Heart left ventricle (tissue), 16 donors: ENCODE results near the gene OXCT1. TPM values are rescaled to one million over a fixed set of nuclear protein-coding genes. Genes with fewer than 3 reads are reported as not detected.

Experiments used
- ATAC-seq, 4 donors: fragments of 200-7000 bp; cut with Tn5 transposase; one replicate each; pipeline ENCODE4 v1.9.1; 2020 to 2022; ENCODE audit warnings: moderate library complexity in 4 of 4, mild to moderate bottlenecking in 3 of 4, moderate number of reproducible peaks in 1 of 4
- DNase-seq, 5 donors: peaks; one replicate each; pipeline ENCODE4 v3.0.0-alpha.2; 2020
- H3K27ac ChIP-seq, 12 donors: fragments of 200-600 bp; sonication (generic) in 4 of 12; one replicate each; pipeline versions ENCODE4 v1.5.0 to v1.8.0; 2016 to 2022; ENCODE audit warnings: mild to moderate bottlenecking in 2 of 12
- H3K27me3 ChIP-seq, 9 donors: fragments of 200-600 bp; sonication (generic) in 2 of 9; one replicate each; pipeline versions ENCODE4 v1.5.1 to v1.8.0; 2016 to 2022; ENCODE audit warnings: mild to moderate bottlenecking in 3 of 9
- H3K36me3 ChIP-seq, 9 donors: fragments of 200-600 bp; sonication (generic) in 2 of 9; one replicate each; pipeline versions ENCODE4 v1.5.0 to v1.8.0; 2018 to 2022; ENCODE audit warnings: mild to moderate bottlenecking in 2 of 9
- H3K4me1 ChIP-seq, 12 donors: fragments of 200-600 bp; sonication (generic) in 4 of 12; one replicate each; pipeline versions ENCODE4 v1.5.0 to v1.8.0; 2016 to 2022; ENCODE audit warnings: mild to moderate bottlenecking in 3 of 12
- H3K4me3 ChIP-seq, 12 donors: fragments of 200-600 bp; sonication (generic) in 4 of 12; one replicate each; pipeline versions ENCODE4 v1.5.0 to v1.8.0; 2017 to 2022; ENCODE audit warnings: mild to moderate bottlenecking in 9 of 12, moderate library complexity in 4 of 12
- H3K9me3 ChIP-seq, 12 donors: fragments of 200-600 bp; sonication (generic) in 4 of 12; one replicate each; pipeline versions ENCODE4 v1.5.0 to v1.8.0; 2016 to 2022; ENCODE audit warnings: mild to moderate bottlenecking in 1 of 12
- POLR2A ChIP-seq, 2 donors: fragments of 450-650 bp; IDR thresholded peaks; one replicate each; pipeline ENCODE4 v1.6.1; 2017; ENCODE audit warnings: antibody characterized with exemption in 2 of 2, mild to moderate bottlenecking in 2 of 2, moderate library complexity in 2 of 2
- WGBS, 4 donors: extraction: QIAGEN DNeasy Blood & Tissue Kit in 2 of 4; methylation state at CpG; one replicate each; pipeline versions ENCODE4 v1.1.5 to v1.1.7; 2013 to 2018; 5-methylcytosine and 5-hydroxymethylcytosine counted together
- intact Hi-C, 10 donors: fragments of 100-400 bp; cut with DNase I; formaldehyde crosslinking; loops; one replicate each; pipeline versions ENCODE4 v1.11.1 to v1.14.2; 2022
- polyA plus RNA-seq, 2 donors: library from polyadenylated mRNA; stranded (reverse); fragments of 200-250 nt; gene quantifications; one replicate each; pipeline ENCODE4 v1.2.3, GENCODE V29; 2013
- total RNA-seq, 9 donors: library from RNA; depleted of rRNA in 2 of 9; stranded (reverse); fragments of >200 nt in 2 of 9; fragmentation: NEBNext Ultra II Directional in 3 of 9; extraction: Animal tissue kit (Norgen Biotek cat#: 25700) in 3 of 9; gene quantifications; one replicate each; pipeline versions ENCODE4 v1.1.0 to v1.2.4, GENCODE V29; 2016 to 2023
- TF ChIP-seq, protein P1 (sequence below), 12 donors: fragments of 200-600 bp; sonication (generic) in 4 of 12; IDR thresholded peaks; one replicate each; pipeline versions ENCODE4 v1.5.0 to v1.8.0; 2018 to 2022; ENCODE audit warnings: antibody characterized with exemption in 12 of 12, mild to moderate bottlenecking in 5 of 12
- donor health status: ischemic (EF 13 %, LVEDD 7.1; RV severe dilation, severe dysfunction).
- donor health status: healthy with polysubstance abuse.
- donor health status: DM: no; HTN: yes; CAD: no.
- donor health status: DM: no; HTN: no; CAD: no.
- donor health status: ischemic (EF 25% LVEDD 6.9; RV normal size, moderate dysfunction).
- donor health status: ischemic (EF 25% LVEDD 5.7; RV mildly dilated, moderate dysfunction).
- donor health status: healthy.
- donor health status: DM: yes; HTN: yes; CAD: no.
- donor health status: ischemic (EF 35%, LVEDD 5.7; RV mildly dilated, moderate dysfunction).
- donor health status: nonischemic (EF 11% LVEDD 7.7; RV severe dilation, severe dysfunction).
- donor health status: DM: yes; HTN: yes; CAD: no.
- donor health status: PGD.
- donor health status: ischemic (EF 29% LVEDD 5.4; RV normal size, mild dysfunction).
- donor health status: nonischemic (EF 23%, LVEDD 6.1; RV moderate dilation, normal function).

OXCT1 gene
- total and polyA plus RNA-seq, 11 donors, result 50.7 to 363 (median 188) TPM

- TF ChIP-seq POLR2A (IDR thresholded peaks at IDR 0.05), result no peak
- TF ChIP-seq, protein P1, sequence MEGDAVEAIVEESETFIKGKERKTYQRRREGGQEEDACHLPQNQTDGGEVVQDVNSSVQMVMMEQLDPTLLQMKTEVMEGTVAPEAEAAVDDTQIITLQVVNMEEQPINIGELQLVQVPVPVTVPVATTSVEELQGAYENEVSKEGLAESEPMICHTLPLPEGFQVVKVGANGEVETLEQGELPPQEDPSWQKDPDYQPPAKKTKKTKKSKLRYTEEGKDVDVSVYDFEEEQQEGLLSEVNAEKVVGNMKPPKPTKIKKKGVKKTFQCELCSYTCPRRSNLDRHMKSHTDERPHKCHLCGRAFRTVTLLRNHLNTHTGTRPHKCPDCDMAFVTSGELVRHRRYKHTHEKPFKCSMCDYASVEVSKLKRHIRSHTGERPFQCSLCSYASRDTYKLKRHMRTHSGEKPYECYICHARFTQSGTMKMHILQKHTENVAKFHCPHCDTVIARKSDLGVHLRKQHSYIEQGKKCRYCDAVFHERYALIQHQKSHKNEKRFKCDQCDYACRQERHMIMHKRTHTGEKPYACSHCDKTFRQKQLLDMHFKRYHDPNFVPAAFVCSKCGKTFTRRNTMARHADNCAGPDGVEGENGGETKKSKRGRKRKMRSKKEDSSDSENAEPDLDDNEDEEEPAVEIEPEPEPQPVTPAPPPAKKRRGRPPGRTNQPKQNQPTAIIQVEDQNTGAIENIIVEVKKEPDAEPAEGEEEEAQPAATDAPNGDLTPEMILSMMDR (IDR thresholded peaks at IDR 0.05), result no peak
- Histone ChIP-seq H3K4me1 (no peaks in the 10 kb centered on the region), H3K4me3 (no peak overlapping the region), H3K36me3 (no peaks in the 10 kb centered on the region), H3K27ac (no peak overlapping the region), H3K27me3 (no peaks in the 10 kb centered on the region), H3K9me3 (peaks cover 0 to 18% (median 0%) of the 10 kb centered on the region in 12 donors)
- ATAC-seq (no peak), DNase-seq (peak in 1 of 5 donors; percentile 53)
- intact Hi-C loops, result no loop called here
- WGBS, 4 donors, result 75 to 83% (median 80%) methylated on average over 3 of the region's 3 CpGs
These were observed 187.0 kb downstream of the OXCT1 start for GRCh38 chr5:41683181-41683580.

DNA sequence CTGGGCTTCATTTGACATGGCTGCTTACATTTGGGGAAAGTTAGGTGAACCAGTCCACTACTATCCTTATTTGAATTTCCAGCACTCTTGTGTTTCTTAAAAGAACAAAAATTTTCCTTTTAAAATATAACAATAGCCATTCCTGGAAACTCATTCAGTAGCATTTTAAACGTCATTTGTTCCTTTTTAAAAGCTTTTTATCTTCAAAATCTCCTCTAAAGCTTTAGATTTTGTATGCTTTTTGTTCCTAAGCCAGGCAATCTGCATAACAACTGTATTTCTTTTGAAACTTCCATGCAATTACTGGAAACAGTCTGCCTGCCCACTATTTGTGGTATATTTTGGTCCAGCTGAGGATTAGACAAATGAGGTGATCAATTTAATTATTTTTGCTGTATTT is 187.6 kb downstream of the OXCT1 start:
- no peak for DNase-seq
- no peaks in the 10 kb centered on the region for H3K36me3 ChIP-seq
- no peak overlapping the region for H3K4me3 ChIP-seq
- H3K4me1 ChIP-seq, result no peaks in the 10 kb centered on the region
- 53 to 70% (median 56%) methylated on average over 1 of the region's 1 CpG for WGBS, 4 donors
- no peaks in the 10 kb centered on the region for H3K27me3 ChIP-seq
- peaks cover 0 to 18% (median 0%) of the 10 kb centered on the region in 12 donors for H3K9me3 ChIP-seq
- no peak for ATAC-seq
- no peak overlapping the region for H3K27ac ChIP-seq
- TF ChIP-seq, protein P1 (IDR thresholded peaks at IDR 0.05), result no peak
- intact Hi-C loops, result no loop called here

DNA sequence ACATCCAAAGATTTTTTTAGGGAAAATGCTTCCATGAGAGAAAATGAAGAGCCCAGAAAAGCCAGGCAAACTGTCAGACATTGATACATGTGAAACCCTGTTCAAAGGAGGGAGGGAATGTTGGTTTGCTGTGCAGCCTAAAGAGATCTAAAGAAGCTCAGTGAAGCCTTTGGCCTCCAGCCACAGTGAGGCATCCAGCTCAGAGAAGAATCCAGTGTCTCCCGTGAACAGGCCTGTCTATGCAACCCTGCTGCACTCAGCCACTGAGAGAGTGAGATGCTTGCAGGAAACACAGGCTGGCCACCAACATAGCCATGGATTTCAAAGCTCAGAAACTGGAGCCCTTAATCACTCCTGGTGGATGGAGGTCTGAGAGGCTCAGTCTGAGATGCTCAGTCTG is 188.4 kb downstream of the OXCT1 start:
- WGBS, 4 donors, result 63 to 77% (median 70%) methylated on average over 1 of the region's 1 CpG
- no peaks in the 10 kb centered on the region for H3K36me3 ChIP-seq
- no peaks in the 10 kb centered on the region for H3K27me3 ChIP-seq
- TF ChIP-seq, protein P1 (IDR thresholded peaks at IDR 0.05), result no peak
- no peak for ATAC-seq
- no peak overlapping the region for H3K4me3 ChIP-seq
- no peak overlapping the region for H3K27ac ChIP-seq
- intact Hi-C loops, result no loop called here
- H3K9me3 ChIP-seq, result peaks cover 0 to 18% (median 0%) of the 10 kb centered on the region in 12 donors
- no peaks in the 10 kb centered on the region for H3K4me1 ChIP-seq
- DNase-seq, result no peak

Other genes starting within 250 kb of the OXCT1 start
- 10 to 100 TPM in 8 of 9 donors, 1 to 10 TPM in 1; 7.6 to 24.0 (median 17.7) TPM for gene RIMOC1, start 33.9 kb upstream of the OXCT1 start, total RNA-seq
- gene RIMOC1, start 33.9 kb upstream of the OXCT1 start, polyA plus RNA-seq, result 10 to 100 TPM in 1 of 2 donors, 1 to 10 TPM in 1; 4.4 to 10.8 TPM
- gene FBXO4, start 54.9 kb upstream of the OXCT1 start, total RNA-seq, result 1 to 10 TPM; 2.4 to 8.1 (median 3.4) TPM
- 1 to 10 TPM; 2.5 to 3.9 TPM for gene FBXO4, start 54.9 kb upstream of the OXCT1 start, polyA plus RNA-seq